Raji (cell line): Measurements from ENCODE around the gene CDNF.

Experiments used
- POLR2A ChIP-seq: IDR thresholded peaks from 2 replicates; pipeline ENCODE4 v1.6.1; 2011; ENCODE audit warnings: low read depth, low read length, control low read depth; ENCODE audit not compliant: insufficient read depth

Gene CDNF

GRCh38 chr10:14774797-14775196 lies 63.0 kb downstream of the CDNF start, which contains the start of gene FAM107B:
Gene FAM107B, minus strand, starts transcription at chr10:14774897. Its CDS starts 234 bp downstream, at chr10:14774663.
- TF ChIP-seq POLR2A, result no peak

- TF ChIP-seq POLR2A, result no peak
Measured at GRCh38 chr10:14774214-14774580, 63.6 kb downstream of the CDNF start.

DNA sequence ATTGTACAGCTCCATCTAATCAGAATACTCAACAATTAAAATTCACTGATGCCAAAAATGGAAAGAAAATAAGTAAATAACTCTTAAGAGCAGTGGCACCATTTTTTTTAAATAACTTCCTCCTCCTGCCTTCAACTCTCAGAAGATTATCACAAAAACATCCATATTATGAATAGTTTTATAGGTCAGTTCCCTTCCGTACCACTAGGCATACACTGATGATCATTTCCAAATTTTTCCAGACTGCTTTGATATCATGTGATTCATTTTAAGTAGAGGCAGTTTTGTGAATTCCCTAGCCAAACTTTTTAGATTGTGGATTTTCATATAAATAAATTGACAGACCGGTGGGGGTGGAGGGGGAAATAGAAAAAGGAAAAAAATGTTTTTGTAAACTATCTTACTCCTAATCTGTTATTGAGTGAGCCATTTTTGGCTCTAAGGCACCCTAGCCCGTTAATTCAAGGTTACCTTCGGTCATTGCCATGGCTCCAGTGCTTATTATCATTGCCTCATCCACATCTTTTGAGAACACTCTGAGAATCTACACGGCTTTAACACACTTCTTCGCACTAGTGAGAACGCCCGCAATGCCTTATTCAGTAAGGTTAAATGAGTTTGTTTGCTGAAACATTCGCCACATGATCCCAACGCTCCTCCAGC lies 64.2 kb downstream of the CDNF start:
- no peak for TF ChIP-seq POLR2A

- TF ChIP-seq POLR2A, result no peak
Measured at GRCh38 chr10:14772399-14772798, 65.4 kb downstream of the CDNF start.

- TF ChIP-seq POLR2A, result no peak
Measured at GRCh38 chr10:14770927-14771326, 66.9 kb downstream of the CDNF start.
